ENCODE measurements around the gene DPYD. TPM values are rescaled to one million over a fixed set of nuclear protein-coding genes. Genes with fewer than 3 reads are reported as not detected.

The DPYD gene
- total RNA-seq, 4 donors from 2014 or later: 30.6 to 58.4 (median 35.4) TPM

DNA sequence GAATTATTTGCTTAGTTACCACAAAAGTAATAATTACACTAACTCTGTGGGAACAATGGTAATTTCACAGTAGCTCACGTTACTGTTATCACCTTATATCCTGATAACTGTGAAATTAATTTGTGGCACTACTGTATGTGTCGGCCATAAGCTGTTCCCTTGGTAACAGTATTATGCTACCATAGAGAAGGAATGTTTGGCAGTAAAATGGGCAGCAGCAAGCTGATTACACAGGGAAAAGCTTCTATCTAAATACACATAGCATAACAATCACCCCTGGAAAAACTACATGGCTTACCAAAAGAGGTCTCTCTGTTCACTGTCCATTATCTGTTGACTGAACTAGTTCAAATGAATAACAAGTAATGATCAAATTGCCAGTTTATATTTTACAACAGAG is 124.1 kb downstream of the DPYD start:
- Histone ChIP-seq H3K36me3 (no peaks in the 10 kb centered on the region), H3K27ac (no peak overlapping the region), H3K9me3 (no peaks in the 10 kb centered on the region), H3K4me1 (no peaks in the 10 kb centered on the region), H3K4me3 (no peak overlapping the region), H3K27me3 (no peaks in the 10 kb centered on the region)
- DNase-seq: no peak
- TF ChIP-seq, protein P1, sequence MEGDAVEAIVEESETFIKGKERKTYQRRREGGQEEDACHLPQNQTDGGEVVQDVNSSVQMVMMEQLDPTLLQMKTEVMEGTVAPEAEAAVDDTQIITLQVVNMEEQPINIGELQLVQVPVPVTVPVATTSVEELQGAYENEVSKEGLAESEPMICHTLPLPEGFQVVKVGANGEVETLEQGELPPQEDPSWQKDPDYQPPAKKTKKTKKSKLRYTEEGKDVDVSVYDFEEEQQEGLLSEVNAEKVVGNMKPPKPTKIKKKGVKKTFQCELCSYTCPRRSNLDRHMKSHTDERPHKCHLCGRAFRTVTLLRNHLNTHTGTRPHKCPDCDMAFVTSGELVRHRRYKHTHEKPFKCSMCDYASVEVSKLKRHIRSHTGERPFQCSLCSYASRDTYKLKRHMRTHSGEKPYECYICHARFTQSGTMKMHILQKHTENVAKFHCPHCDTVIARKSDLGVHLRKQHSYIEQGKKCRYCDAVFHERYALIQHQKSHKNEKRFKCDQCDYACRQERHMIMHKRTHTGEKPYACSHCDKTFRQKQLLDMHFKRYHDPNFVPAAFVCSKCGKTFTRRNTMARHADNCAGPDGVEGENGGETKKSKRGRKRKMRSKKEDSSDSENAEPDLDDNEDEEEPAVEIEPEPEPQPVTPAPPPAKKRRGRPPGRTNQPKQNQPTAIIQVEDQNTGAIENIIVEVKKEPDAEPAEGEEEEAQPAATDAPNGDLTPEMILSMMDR (IDR thresholded peaks at IDR 0.05): no peak
- no peak for TF ChIP-seq POLR2A (IDR thresholded peaks at IDR 0.05)
- intact Hi-C loops (cut with DNase I): no loop called here
- 72 to 85% methylated on average over 2 of the region's 2 CpGs for WGBS, 2 donors

DNA sequence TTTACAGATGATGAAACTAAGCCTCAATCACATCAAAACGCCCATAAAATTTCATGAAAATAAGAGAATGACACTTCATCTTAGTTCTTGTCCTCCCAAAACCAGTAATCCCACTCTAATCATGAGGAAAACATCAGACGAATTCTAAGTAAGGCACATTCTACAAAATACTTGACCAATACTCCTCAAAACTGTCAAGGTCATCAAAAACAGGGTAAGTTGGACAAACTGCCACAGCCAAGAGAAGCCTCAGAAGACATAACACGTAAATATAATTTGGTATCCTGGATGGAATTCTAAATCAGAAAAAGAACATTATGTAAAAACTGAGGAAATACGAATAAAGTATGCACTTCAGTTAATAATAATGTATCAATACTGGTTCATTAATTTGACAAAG is 128.2 kb downstream of the DPYD start:
- H3K36me3 ChIP-seq: no peaks in the 10 kb centered on the region
- TF ChIP-seq, protein P1 (IDR thresholded peaks at IDR 0.05): no peak
- no peak for TF ChIP-seq POLR2A (IDR thresholded peaks at IDR 0.05)
- 86 to 97% methylated on average over 4 of the region's 4 CpGs for WGBS, 2 donors
- no peak for DNase-seq
- no peak overlapping the region for H3K4me3 ChIP-seq
- intact Hi-C loops (cut with DNase I): no loop called here
- H3K27ac ChIP-seq: no peak overlapping the region
- H3K9me3 ChIP-seq: no peaks in the 10 kb centered on the region
- H3K27me3 ChIP-seq: no peaks in the 10 kb centered on the region
- no peaks in the 10 kb centered on the region for H3K4me1 ChIP-seq

DNA sequence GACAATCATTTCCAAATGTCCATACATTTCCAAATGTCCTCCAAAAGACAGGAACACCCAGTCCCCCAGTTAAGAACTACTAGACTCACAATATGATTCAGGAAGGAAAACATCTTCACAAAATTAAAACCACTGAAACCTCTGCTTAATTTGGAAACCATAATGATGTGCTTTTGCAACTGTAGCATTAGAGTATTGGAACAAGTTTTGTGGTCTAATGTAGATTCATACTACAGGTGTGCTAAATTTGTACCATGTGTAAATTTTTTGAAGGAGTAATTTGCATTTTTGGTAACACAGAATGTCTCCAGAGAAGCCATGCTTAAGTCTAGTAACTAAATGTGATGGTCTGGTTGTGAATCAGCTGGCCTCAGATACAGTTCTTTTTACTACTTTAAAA is 129.6 kb downstream of the DPYD start:
- Histone ChIP-seq H3K27ac (no peak overlapping the region), H3K9me3 (no peaks in the 10 kb centered on the region), H3K4me3 (no peak overlapping the region), H3K4me1 (no peaks in the 10 kb centered on the region), H3K36me3 (no peaks in the 10 kb centered on the region), H3K27me3 (no peaks in the 10 kb centered on the region)
- TF ChIP-seq, protein P1 (IDR thresholded peaks at IDR 0.05): no peak
- TF ChIP-seq POLR2A (IDR thresholded peaks at IDR 0.05): no peak
- DNase-seq: no peak
- intact Hi-C loops (cut with DNase I): no loop called here

DNA sequence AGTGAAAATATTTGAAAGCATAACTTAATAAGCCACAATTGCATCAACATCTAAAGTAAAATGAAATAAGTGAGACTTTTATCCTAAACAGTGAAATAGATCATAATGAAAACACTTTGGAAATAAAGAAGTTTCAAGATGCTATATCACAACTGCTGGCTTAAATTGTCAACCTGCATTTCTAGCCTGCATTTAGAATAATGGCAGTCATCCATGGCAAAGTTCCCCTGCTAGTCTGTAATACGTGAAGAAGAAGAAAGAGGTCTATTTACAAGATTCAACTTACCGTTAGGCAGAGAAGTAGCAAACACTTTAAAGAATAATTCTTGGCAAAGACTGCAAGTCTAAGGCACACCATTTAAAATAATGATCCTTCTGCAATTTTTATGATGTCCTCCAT is 133.6 kb downstream of the DPYD start:
- Histone ChIP-seq H3K27me3 (no peaks in the 10 kb centered on the region), H3K4me1 (no peaks in the 10 kb centered on the region), H3K36me3 (no peaks in the 10 kb centered on the region), H3K4me3 (no peak overlapping the region), H3K9me3 (no peaks in the 10 kb centered on the region), H3K27ac (no peak overlapping the region)
- intact Hi-C loops (cut with DNase I): no loop called here
- TF ChIP-seq, protein P1 (IDR thresholded peaks at IDR 0.05): no peak
- TF ChIP-seq POLR2A (IDR thresholded peaks at IDR 0.05): no peak
- DNase-seq: no peak
- WGBS, 2 donors: 71 to 87% methylated on average over 2 of the region's 2 CpGs

DNA sequence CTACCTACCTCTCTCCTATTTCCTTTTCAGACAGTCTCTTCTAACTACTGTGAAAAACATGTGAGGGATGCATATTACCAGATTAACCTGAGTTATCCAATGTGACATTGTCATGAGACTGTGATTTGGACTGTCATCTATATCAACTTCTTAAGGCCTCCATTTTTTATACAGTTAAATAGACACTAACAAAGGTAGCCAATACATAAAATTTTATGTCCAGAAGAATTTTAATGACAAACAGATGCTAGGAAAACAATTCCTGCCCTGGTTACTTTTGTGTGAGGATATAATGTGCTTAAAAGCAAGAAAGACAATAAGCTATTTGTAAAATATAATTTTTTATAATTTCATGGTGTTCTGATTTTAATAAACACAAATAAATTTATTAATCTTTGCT is 136.2 kb downstream of the DPYD start:
- intact Hi-C loops (cut with DNase I): no loop called here
- Histone ChIP-seq H3K4me1 (no peaks in the 10 kb centered on the region), H3K27me3 (no peaks in the 10 kb centered on the region), H3K27ac (no peak overlapping the region), H3K9me3 (no peaks in the 10 kb centered on the region), H3K36me3 (no peaks in the 10 kb centered on the region), H3K4me3 (no peak overlapping the region)
- no peak for TF ChIP-seq POLR2A (IDR thresholded peaks at IDR 0.05)
- TF ChIP-seq, protein P1 (IDR thresholded peaks at IDR 0.05): no peak
- DNase-seq: no peak
